Ammon's horn (tissue), 1 donor: ENCODE measurements around the gene STKLD1.
A peak's percentile ranks its signal among the peaks of the same experiment; 100 is the strongest.
"Not testable (repeated sequence)": the region's sequence is repeated elsewhere in the genome, so short reads cannot be mapped to it uniquely, and the experiment has no call there.

Source experiments
- DNase-seq: peaks from one replicate; pipeline ENCODE4 v3.0.0-alpha.2; 2016; ENCODE audit warnings: low spot score

STKLD1 gene

GRCh38 chr9:133386338-133386737, 10.2 kb downstream of the STKLD1 start:
- no peak for DNase-seq

GRCh38 chr9:133387680-133388079, 11.5 kb downstream of the STKLD1 start:
- DNase-seq = no peak

DNA sequence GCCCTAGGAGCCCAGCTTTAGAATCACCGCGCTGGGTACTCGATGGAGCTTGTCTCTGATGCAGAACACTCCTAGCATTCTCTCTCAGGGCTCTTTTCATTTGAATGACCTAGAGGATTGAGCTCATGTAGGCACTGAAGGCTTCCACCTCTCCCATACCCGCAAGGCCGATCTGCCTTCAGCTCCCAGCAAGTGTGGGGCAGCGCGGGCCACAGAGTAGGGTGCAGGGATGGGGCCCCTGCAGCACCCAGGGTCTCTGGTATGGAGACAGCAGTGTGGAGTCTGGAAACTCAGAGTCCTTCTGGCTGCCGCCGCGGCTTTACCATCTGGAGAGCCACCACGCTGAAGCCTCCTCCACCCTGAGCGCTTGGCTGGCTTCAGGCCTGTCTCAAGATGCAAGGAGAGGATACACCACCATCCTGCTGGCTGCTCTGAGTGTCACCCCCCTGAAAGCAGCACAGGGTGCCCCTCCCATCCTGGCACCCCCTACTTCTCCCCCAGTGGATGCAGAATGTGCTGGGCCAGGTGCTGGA, 12.9 kb downstream of the STKLD1 start:
- DNase-seq = no peak

DNA sequence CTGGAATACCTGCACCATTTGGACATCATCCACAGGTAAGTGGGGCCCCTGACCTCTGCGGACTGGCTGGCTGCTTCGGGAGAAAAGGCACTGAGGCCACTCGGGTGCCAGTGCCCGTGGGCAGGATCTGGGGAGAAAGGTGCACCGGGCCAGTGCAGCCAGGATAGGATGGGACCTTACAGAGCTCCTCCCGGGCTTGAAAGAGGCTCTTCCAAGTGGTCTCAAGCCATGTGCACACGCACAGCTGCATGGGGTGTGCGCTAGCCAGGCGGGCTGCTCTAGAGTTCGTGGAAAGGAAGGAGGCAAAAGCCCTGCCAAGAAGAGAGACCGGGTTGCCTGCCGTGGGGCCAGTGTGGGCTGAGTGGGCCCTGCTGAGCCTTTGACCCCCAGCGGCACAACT, 13.4 kb downstream of the STKLD1 start:
- no peak for DNase-seq

DNA sequence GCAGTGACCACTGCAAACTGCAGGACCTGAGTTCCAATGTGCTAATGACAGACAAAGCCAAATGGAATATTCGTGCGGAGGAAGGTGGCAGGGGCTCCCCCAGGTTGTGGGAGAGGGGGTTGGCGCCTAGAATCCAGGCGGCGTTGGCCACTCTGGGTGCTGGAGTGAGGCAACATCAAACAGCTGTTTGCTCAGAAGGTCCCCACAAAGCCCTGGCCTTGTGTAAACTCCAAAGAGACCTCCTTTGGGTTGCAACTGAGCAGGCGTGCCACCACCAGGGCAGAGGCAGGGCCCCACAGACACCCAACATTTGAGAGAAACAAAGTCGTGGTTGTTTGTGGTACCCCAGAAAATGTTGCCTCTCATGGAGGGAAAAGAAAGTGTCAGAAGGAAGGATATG, 14.5 kb downstream of the STKLD1 start:
- DNase-seq = no peak

- DNase-seq = not testable (repeated sequence)
These were observed 15.3 kb downstream of the STKLD1 start for GRCh38 chr9:133391449-133391848.

DNA sequence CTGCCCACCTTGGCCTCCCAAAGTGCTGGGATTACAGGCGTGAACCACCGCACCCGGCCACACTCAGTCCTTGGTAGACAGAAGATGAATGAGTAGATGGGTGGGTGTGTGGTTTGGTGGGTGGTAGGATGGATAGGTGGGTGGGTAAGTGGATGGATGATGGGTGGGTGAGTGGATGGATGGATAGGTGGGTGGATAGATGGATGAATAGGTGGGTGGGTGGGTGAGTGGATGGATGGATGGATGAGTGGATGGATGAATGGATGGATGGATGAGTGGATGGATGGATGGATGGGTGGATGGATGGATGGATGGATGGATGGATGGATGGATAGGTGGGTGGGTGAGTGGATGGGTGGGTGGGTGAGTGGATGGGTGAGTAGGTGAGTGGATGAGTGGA, 16.1 kb downstream of the STKLD1 start:
- DNase-seq = not testable (repeated sequence)

- DNase-seq = no peak
These were observed 17.2 kb downstream of the STKLD1 start for GRCh38 chr9:133393399-133393798.

GRCh38 chr9:133394687-133395271, 18.6 kb downstream of the STKLD1 start:
- DNase-seq = no peak

GRCh38 chr9:133396952-133397351, 20.8 kb downstream of the STKLD1 start:
- DNase-seq = no peak

DNA sequence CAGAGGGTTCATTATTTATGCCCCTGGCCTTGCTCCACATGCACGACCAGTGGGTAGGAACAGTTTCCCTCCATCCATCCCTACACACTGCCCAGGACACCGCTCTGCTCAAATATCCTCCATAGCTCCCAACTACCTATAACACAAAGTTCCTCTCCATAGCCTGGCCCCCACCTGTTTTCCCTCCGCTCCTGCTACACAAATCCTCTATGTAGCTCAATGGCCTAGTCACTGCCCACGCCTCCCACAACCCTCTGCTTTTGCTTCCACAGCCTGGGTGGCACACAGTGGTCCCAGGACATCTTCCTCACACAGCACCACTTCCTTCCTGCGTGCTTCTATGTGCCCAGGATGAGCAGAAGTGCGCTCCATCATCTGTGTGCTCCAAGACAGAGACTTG, 21.2 kb downstream of the STKLD1 start:
- DNase-seq = no peak

GRCh38 chr9:133397895-133398294, 21.7 kb downstream of the STKLD1 start:
- DNase-seq = no peak

GRCh38 chr9:133400292-133400691, 24.1 kb downstream of the STKLD1 start:
- DNase-seq = no peak

GRCh38 chr9:133401588-133401987, 25.4 kb downstream of the STKLD1 start:
- no peak for DNase-seq

- DNase-seq = no peak
These were observed 26.5 kb downstream of the STKLD1 start for GRCh38 chr9:133402689-133403088.

GRCh38 chr9:133403766-133404453, 27.7 kb downstream of the STKLD1 start:
- no peak for DNase-seq

DNA sequence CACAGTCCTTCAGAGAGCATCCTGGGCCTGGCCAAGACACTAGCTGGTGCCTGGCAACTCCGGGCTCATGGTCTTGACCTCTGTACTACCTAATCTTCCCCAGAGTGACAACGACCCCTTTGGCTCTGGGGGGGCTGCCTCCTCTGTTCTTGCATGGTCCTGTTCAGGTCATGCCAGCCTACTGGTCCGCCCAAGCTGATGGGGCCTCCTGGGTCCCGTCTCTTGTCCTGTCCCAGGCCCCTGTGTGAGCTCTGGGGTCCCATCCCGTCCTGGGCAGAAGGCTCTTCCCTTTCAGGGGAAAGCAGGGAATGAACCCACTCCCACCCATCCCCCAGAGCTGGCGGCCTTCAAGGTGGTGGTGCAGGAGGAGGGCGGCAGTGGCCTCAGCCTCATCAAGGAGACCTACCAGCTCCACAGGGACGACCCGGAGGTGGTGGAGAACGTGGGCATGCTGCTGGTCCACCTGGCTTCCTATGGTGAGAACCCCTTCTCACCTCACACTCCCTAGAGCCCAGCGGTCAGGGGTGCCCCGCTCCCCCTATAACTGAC, 28.4 kb downstream of the STKLD1 start:
- DNase-seq = no peak

GRCh38 chr9:133405508-133406438, 29.6 kb downstream of the STKLD1 start:
- DNase-seq = no peak

GRCh38 chr9:133406480-133407307, 30.5 kb downstream of the STKLD1 start:
- peak; percentile 84 for DNase-seq

- no peak for DNase-seq
These were observed 31.9 kb downstream of the STKLD1 start for GRCh38 chr9:133408042-133408441.

DNA sequence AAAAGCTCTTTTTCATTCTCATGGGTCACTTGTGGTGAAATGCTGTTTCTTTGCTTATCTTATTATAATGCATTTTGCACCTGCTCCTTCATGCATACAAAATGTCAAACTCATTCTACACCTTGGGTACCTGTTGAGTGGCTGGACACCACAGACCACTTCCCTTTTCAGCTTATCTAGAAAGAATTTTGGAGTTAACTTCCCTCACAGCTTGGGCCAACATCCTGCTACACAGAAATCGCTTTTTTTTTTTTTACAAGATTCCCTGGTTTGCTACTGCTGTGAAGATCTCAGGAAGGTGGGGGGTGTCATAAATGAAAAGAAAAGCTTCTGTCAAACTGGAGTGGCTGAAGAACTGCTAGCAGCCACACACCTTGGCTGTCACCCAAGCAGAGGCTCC, 39.0 kb downstream of the STKLD1 start:
- no peak for DNase-seq
